ENCODE data around the gene MAU2.
A peak's percentile ranks its signal among the peaks of the same experiment; 100 is the strongest.
"Not testable (repeated sequence)": the region's sequence is repeated elsewhere in the genome, so short reads cannot be mapped to it uniquely, and the experiment has no call there.

The MAU2 gene

GRCh38 chr19:19343762-19344161 lies 23.1 kb downstream of the MAU2 start:
- DNase-seq (ENCODE audit: extremely low read depth in 1 of 2, low read depth in 1 of 2): no peak

DNA sequence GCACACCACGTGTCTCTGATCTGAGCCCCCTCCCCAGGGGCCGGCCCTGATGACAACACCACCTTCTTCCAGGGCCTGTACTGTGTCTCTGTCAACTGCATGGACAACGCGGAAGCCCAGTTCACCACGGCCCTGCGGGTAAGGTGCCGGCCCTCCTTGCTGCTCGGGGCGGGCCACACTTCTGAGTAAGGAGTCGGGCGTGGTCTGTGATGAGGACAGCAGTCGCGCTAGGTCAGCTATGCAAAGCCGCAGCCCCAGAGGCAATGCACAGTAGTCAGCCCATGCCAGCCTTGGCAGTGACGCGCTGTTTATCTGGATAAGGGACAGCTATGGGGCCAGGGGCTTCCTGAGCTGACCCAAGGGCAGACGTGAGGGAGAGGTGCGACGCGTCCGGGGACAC lies 24.6 kb downstream of the MAU2 start:
- DNase-seq (ENCODE audit: extremely low read depth in 1 of 2, low read depth in 1 of 2): no peak

- no peak for DNase-seq (ENCODE audit: extremely low read depth in 1 of 2, low read depth in 1 of 2)
Measured at GRCh38 chr19:19345970-19346369, 25.3 kb downstream of the MAU2 start.

DNA sequence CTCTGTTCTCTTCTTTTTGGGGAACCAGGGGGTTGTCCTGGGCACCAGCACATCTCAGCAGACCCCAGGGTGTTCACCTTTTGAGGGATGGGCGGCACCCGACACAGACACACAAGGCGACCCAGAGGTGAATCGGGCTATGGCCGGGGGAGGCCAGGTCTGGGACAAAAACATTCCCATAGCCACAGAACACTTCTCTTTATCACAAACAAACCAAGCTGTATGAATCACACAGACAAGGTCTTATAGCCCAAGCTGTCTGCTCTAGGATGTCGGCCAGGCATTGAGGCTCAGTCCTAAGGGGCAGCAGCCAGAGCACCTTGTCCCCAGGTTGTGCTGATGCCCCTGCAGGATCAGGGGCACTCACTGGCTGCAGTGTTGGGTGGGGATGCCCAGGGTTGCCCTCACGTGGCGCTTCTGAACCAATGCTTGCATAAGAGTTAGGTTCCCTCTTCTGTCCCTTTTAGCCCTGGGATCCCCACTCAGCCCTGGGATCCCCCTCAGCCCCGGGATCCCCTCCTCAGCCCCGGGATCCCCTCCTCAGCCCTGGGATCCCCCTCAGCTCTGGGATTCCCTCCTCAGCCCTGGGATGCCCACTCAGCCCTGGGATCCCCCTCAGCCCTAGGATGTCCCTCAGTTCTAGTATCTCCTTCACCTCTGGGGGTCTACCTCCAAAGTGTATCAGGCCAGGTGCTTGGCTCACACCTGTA lies 26.9 kb downstream of the MAU2 start:
- DNase-seq (ENCODE audit: extremely low read depth in 1 of 2, low read depth in 1 of 2): no peak

GRCh38 chr19:19348266-19348665 lies 27.6 kb downstream of the MAU2 start:
- DNase-seq (ENCODE audit: extremely low read depth in 1 of 2, low read depth in 1 of 2): no peak

- no peak for DNase-seq (ENCODE audit: extremely low read depth in 1 of 2, low read depth in 1 of 2)
Measured at GRCh38 chr19:19349365-19349764, 28.7 kb downstream of the MAU2 start.

GRCh38 chr19:19350756-19351155 lies 30.1 kb downstream of the MAU2 start:
- DNase-seq (ENCODE audit: extremely low read depth in 1 of 2, low read depth in 1 of 2): not testable (repeated sequence)

DNA sequence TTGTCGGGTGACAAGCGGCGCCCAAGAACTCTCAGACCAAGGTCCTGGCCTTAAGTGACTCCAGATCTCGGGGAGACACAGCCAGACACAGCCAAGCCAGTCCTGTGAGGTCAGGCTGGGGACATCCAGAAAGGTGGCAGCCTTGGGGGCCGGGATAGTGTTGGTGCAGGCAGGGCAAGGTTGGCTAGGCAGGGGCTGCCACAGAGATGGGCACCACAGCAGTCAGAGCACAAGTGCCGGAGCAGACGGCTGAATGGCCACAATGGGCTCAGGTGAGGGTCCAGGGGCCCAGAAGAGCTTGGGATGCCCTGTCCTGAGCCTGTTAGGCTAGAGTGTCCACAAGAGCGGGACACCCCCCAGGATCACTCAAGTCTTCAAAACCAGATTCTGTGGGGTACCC lies 32.2 kb downstream of the MAU2 start:
- no peak for DNase-seq (ENCODE audit: extremely low read depth in 1 of 2, low read depth in 1 of 2)

- no peak for DNase-seq (ENCODE audit: extremely low read depth in 1 of 2, low read depth in 1 of 2)
Measured at GRCh38 chr19:19354007-19354406, 33.4 kb downstream of the MAU2 start.

DNA sequence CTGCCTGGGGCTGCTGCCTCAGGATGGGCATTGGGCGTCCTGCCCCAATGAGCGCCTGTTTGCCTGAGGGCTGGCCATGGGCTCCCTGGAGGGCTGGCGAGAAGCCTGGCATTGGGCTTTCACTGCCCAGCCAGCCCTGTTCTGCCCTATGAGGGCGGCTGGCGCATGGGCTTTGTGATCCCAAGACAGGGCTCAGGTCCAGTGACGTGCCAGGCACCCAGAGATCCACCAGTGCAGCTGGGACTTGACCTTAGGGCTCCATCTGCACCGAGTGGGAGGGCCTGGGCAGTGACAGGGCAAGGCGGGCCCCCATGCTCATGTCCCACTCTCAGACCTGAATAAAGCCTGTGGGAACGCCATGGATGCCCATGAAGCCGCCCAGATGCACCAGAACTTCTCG lies 34.3 kb downstream of the MAU2 start:
- no peak for DNase-seq (ENCODE audit: extremely low read depth in 1 of 2, low read depth in 1 of 2)

GRCh38 chr19:19355606-19356139 lies 35.0 kb downstream of the MAU2 start:
- no peak for DNase-seq (ENCODE audit: extremely low read depth in 1 of 2, low read depth in 1 of 2)

GRCh38 chr19:19356500-19356899 lies 35.9 kb downstream of the MAU2 start:
- no peak for DNase-seq (ENCODE audit: extremely low read depth in 1 of 2, low read depth in 1 of 2)

DNA sequence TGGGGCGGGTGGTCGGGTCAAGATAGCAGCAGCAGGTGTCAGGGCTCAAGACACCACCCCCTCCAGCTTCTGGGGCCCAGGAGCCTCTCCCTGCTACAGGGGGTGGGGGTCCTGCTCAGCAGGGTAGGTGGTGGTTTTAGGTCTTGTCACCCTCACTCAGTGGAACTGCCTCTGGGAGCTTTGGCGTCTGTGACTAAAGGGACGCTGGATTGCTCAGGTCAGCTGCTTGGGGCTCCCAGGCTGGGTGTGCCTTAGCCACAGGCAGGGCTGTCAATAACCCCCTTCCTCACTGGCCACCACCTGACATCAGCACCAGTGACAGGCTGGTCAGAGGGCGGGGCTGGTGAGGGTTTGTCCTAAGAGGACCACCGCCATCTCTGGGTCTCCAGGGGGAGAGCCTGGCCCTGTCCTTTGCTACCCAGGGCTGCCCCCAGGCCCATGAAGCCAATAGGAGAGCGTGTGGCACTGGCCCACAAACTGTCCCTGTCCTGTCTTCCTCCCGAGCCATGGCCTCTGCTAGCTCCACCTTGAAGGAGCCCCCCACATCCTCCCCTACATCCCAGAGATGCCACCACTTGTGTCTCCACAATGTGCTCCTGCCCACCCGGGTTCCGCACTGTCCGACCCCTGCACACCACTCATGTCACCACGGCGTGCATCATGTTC lies 36.4 kb downstream of the MAU2 start:
- no peak for DNase-seq (ENCODE audit: extremely low read depth in 1 of 2, low read depth in 1 of 2)

DNA sequence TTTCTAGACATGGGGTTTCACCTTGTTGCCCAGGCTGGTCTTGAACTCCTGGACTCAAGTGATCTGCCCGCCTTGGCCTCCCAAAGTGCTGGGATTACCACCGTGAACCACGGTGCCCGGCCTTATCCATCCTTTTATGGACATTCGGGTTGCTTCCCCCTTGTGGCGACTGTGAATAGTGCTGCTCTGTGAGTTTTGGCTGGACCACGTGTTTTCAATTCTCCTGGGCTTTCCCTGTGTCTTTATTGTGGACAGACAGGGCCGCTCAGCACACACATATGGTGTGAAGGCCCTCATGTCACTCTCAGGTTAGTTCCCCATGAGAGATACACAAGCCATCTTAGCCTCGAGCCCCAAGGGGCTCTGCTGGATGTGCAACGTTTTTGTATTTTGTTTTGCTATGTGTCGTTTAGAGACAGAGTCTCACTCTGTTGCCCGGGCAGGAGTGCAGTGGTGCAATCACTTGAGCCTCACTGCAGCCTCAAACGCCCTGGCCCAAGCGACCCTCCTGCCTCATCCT lies 40.5 kb downstream of the MAU2 start:
- DNase-seq (ENCODE audit: extremely low read depth in 1 of 2, low read depth in 1 of 2): peak in 1 of 2 donors; percentile 31

GRCh38 chr19:19362075-19362474 lies 41.4 kb downstream of the MAU2 start:
- no peak for DNase-seq (ENCODE audit: extremely low read depth in 1 of 2, low read depth in 1 of 2)

DNA sequence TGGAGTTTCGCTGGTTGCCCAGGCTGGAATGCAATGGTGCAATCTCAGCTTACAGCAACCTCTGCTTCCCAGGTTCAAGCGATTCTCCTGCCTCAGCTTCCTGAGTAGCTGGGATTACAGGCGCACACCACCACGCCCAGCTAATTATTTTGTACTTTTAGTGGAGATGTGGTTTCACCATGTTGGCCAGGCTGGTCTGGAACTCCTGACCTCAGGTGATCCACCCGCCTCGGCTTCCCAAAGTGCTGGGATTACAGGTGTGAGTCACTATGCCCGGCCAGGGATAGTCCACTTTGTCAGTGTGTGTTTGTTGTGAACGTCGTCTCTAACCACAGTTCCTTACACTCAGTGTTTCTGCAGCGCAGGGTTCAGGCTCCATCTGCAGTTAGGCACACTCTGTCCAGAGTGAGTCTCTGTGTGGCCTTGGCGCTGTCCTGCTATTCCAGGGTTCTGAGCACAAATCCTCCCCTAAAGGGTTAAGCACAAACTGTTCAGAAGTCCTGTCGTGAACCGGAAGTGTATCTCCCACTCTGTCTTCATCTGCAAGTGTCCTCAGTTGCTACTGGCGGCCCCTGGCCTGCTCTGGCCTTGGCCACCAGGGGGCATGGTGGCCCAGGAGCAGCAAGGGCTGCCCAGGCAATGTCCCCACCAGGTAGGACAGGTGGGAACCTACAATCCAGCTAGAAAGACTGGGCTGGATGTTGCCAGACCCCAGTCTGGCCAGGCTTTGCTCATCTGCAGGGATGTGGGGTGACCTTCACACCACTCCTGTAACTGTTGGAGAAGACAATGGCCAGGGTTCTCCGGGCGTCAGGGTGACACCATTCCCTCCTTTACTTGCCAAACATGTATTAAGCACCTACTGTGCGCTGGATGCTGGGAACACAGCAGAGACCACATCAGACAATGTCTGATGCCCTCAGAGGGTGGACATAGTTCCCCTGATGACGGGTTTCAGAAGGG lies 46.1 kb downstream of the MAU2 start:
- peak in 1 of 2 donors; percentile 51 for DNase-seq (ENCODE audit: extremely low read depth in 1 of 2, low read depth in 1 of 2)

- DNase-seq (ENCODE audit: extremely low read depth in 1 of 2, low read depth in 1 of 2): no peak
Measured at GRCh38 chr19:19368087-19368486, 47.5 kb downstream of the MAU2 start.

GRCh38 chr19:19371059-19371458 lies 50.4 kb downstream of the MAU2 start:
- DNase-seq (ENCODE audit: extremely low read depth in 1 of 2, low read depth in 1 of 2): no peak

GRCh38 chr19:19372656-19373416 lies 52.2 kb downstream of the MAU2 start:
- no peak for DNase-seq (ENCODE audit: extremely low read depth in 1 of 2, low read depth in 1 of 2)

DNA sequence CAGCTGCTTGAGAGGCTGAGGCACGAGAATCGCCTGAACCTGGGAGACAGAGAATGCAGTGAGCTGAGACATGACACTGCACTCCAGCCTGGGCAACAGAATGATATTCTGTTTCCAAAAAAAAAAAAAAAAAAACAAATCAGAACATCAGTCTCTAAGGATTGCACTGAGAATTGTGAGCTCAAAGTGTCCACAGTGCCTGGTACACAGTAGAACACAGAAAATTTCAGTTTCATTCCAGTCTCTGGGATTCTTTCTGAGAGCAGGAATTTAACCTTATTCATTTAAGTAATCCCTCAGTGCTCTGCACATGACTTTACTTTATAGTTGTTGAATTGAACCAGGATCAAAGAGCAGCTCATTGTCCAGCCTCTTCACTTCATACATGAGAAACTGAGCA lies 58.9 kb downstream of the MAU2 start:
- no peak for DNase-seq (ENCODE audit: extremely low read depth in 1 of 2, low read depth in 1 of 2)
